CMK (cell line): ENCODE measurements around the gene CTNNA1.

ENCODE experiments used
- DNase-seq: peaks from one replicate; pipeline ENCODE4 v3.0.0-alpha.2; 2010; ENCODE audit warnings: low read depth

CTNNA1 gene

GRCh38 chr5:138967791-138968448 is 214.7 kb downstream of the CTNNA1 start:
- DNase-seq = no peak

- DNase-seq = no peak
These were observed 215.4 kb downstream of the CTNNA1 start for GRCh38 chr5:138968601-138969000.

- no peak for DNase-seq
These were observed 216.2 kb downstream of the CTNNA1 start for GRCh38 chr5:138969323-138970002.

- no peak for DNase-seq
These were observed 219.0 kb downstream of the CTNNA1 start for GRCh38 chr5:138972230-138972629.

- no peak for DNase-seq
These were observed 219.6 kb downstream of the CTNNA1 start for GRCh38 chr5:138972836-138973235.

GRCh38 chr5:138974227-138975063 is 221.2 kb downstream of the CTNNA1 start:
- no peak for DNase-seq

GRCh38 chr5:138975098-138975847 is 222.0 kb downstream of the CTNNA1 start:
- DNase-seq = no peak

GRCh38 chr5:138978080-138978479 is 224.9 kb downstream of the CTNNA1 start:
- DNase-seq = no peak

- DNase-seq = no peak
These were observed 225.4 kb downstream of the CTNNA1 start for GRCh38 chr5:138978581-138978980.

GRCh38 chr5:138979684-138980280 is 226.6 kb downstream of the CTNNA1 start:
- no peak for DNase-seq

- DNase-seq = no peak
These were observed 227.2 kb downstream of the CTNNA1 start for GRCh38 chr5:138980441-138980840.

- DNase-seq = no peak
These were observed 227.9 kb downstream of the CTNNA1 start for GRCh38 chr5:138981131-138981530.

- DNase-seq = no peak
These were observed 228.4 kb downstream of the CTNNA1 start for GRCh38 chr5:138981586-138981985.

GRCh38 chr5:138983984-138984383 is 230.8 kb downstream of the CTNNA1 start:
- DNase-seq = no peak
